ENCODE measurements around the gene PLEKHG3.

The PLEKHG3 gene

GRCh38 chr14:64663174-64663573 is 41.0 kb upstream of the PLEKHG3 start:
- H3K9me3 Mint-ChIP-seq: no peaks in the 10 kb centered on the region
- H3K27ac Mint-ChIP-seq: peak overlapping the region in 2 of 3 experiments; percentile 12 to 55
- no peaks in the 10 kb centered on the region for H3K36me3 Mint-ChIP-seq (ENCODE audit: low read depth)
- TF ChIP-seq CTCF (IDR thresholded peaks at IDR 0.05; ENCODE audit: unreplicated experiment in 3 of 3): no peak
- H3K4me1 Mint-ChIP-seq: peaks cover 12% of the 10 kb centered on the region
- H3K4me3 Mint-ChIP-seq: no peak overlapping the region
- H3K27me3 Mint-ChIP-seq (ENCODE audit: low read depth): peaks cover 13% of the 10 kb centered on the region

GRCh38 chr14:64671591-64671990 is 32.6 kb upstream of the PLEKHG3 start:
- H3K27me3 Mint-ChIP-seq (ENCODE audit: low read depth): peaks cover 13% of the 10 kb centered on the region
- no peak overlapping the region for H3K4me3 Mint-ChIP-seq
- TF ChIP-seq CTCF (IDR thresholded peaks at IDR 0.05; ENCODE audit: unreplicated experiment in 3 of 3): peak; percentile 63 to 77 (median 72)
- no peaks in the 10 kb centered on the region for H3K9me3 Mint-ChIP-seq
- no peaks in the 10 kb centered on the region for H3K4me1 Mint-ChIP-seq
- peak overlapping the region in 1 of 3 experiments; percentile 69 for H3K27ac Mint-ChIP-seq
- no peaks in the 10 kb centered on the region for H3K36me3 Mint-ChIP-seq (ENCODE audit: low read depth)

GRCh38 chr14:64673316-64673715 is 30.9 kb upstream of the PLEKHG3 start:
- H3K27ac Mint-ChIP-seq: peak overlapping the region in 1 of 3 experiments; percentile 49
- H3K4me3 Mint-ChIP-seq: no peak overlapping the region
- H3K36me3 Mint-ChIP-seq (ENCODE audit: low read depth): no peaks in the 10 kb centered on the region
- no peak for TF ChIP-seq CTCF (IDR thresholded peaks at IDR 0.05; ENCODE audit: unreplicated experiment in 3 of 3)
- H3K27me3 Mint-ChIP-seq (ENCODE audit: low read depth): peaks cover 8% of the 10 kb centered on the region
- no peaks in the 10 kb centered on the region for H3K9me3 Mint-ChIP-seq
- H3K4me1 Mint-ChIP-seq: no peaks in the 10 kb centered on the region

- H3K27ac Mint-ChIP-seq: peak overlapping the region; percentile 23 to 48 (median 34)
- H3K9me3 Mint-ChIP-seq: no peaks in the 10 kb centered on the region
- peaks cover 8% of the 10 kb centered on the region for H3K27me3 Mint-ChIP-seq (ENCODE audit: low read depth)
- H3K36me3 Mint-ChIP-seq (ENCODE audit: low read depth): no peaks in the 10 kb centered on the region
- H3K4me3 Mint-ChIP-seq: no peak overlapping the region
- TF ChIP-seq CTCF (IDR thresholded peaks at IDR 0.05; ENCODE audit: unreplicated experiment in 3 of 3): no peak
- H3K4me1 Mint-ChIP-seq: no peaks in the 10 kb centered on the region
These were observed 30.5 kb upstream of the PLEKHG3 start for GRCh38 chr14:64673748-64674147.

GRCh38 chr14:64674829-64675228 is 29.4 kb upstream of the PLEKHG3 start:
- Mint-ChIP-seq H3K27ac (peak overlapping the region in 1 of 3 experiments; percentile 48), H3K36me3 (ENCODE audit: low read depth) (no peaks in the 10 kb centered on the region), H3K27me3 (ENCODE audit: low read depth) (peaks cover 8% of the 10 kb centered on the region), H3K4me1 (peaks cover under 1% of the 10 kb centered on the region), H3K4me3 (no peak overlapping the region), H3K9me3 (no peaks in the 10 kb centered on the region)
- TF ChIP-seq CTCF (IDR thresholded peaks at IDR 0.05; ENCODE audit: unreplicated experiment in 3 of 3): no peak

- H3K36me3 Mint-ChIP-seq (ENCODE audit: low read depth): no peaks in the 10 kb centered on the region
- no peaks in the 10 kb centered on the region for H3K9me3 Mint-ChIP-seq
- TF ChIP-seq CTCF (IDR thresholded peaks at IDR 0.05; ENCODE audit: unreplicated experiment in 3 of 3): no peak
- peaks cover 6% of the 10 kb centered on the region for H3K4me1 Mint-ChIP-seq
- H3K27me3 Mint-ChIP-seq (ENCODE audit: low read depth): peaks cover 8% of the 10 kb centered on the region
- no peak overlapping the region for H3K27ac Mint-ChIP-seq
- no peak overlapping the region for H3K4me3 Mint-ChIP-seq
These were observed 28.9 kb upstream of the PLEKHG3 start for GRCh38 chr14:64675312-64675711.

Data from nephron (organoid).